NT2/D1 (cell line): ENCODE data around the gene UGGT2.

Source experiments
- YY1 ChIP-seq: IDR thresholded peaks from 2 replicates; pipeline ENCODE4 v1.6.1; 2011; ENCODE audit not compliant: insufficient read length, insufficient read depth
- ZNF274 ChIP-seq: IDR thresholded peaks from 2 replicates; pipeline ENCODE4 v1.6.1; 2011; ENCODE audit warnings: mild to moderate bottlenecking, low read depth, low read length

GRCh38 chr13:95861296-95861695, 191.9 kb downstream of the UGGT2 start:
- TF ChIP-seq ZNF274 (no peak), YY1 (no peak)
